ENCODE data around the gene NUS1.

- no peak for TF ChIP-seq POLR2AphosphoS5 (IDR thresholded peaks at IDR 0.05)
- TF ChIP-seq POLR2A (IDR thresholded peaks at IDR 0.05): no peak
- TF ChIP-seq, protein P1, sequence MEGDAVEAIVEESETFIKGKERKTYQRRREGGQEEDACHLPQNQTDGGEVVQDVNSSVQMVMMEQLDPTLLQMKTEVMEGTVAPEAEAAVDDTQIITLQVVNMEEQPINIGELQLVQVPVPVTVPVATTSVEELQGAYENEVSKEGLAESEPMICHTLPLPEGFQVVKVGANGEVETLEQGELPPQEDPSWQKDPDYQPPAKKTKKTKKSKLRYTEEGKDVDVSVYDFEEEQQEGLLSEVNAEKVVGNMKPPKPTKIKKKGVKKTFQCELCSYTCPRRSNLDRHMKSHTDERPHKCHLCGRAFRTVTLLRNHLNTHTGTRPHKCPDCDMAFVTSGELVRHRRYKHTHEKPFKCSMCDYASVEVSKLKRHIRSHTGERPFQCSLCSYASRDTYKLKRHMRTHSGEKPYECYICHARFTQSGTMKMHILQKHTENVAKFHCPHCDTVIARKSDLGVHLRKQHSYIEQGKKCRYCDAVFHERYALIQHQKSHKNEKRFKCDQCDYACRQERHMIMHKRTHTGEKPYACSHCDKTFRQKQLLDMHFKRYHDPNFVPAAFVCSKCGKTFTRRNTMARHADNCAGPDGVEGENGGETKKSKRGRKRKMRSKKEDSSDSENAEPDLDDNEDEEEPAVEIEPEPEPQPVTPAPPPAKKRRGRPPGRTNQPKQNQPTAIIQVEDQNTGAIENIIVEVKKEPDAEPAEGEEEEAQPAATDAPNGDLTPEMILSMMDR (IDR thresholded peaks at IDR 0.05): no peak
Observed at GRCh38 chr6:117684749-117685148, 9.5 kb downstream of the NUS1 start.
